NT2/D1 (cell line): ENCODE measurements around the gene LAMC2.

Experiments used
- DNase-seq: peaks from one replicate; pipeline ENCODE4 v3.0.0-alpha.2; 2011; ENCODE audit warnings: low read depth, low spot score
- H3K27me3 ChIP-seq: 2 replicates; pipeline ENCODE4 v1.6.0; 2011; ENCODE audit warnings: mild to moderate bottlenecking; ENCODE audit not compliant: insufficient read length, insufficient read depth
- H3K36me3 ChIP-seq: 2 replicates; pipeline ENCODE4 v1.6.1; 2011; ENCODE audit warnings: mild to moderate bottlenecking, low read length, mixed read lengths; ENCODE audit not compliant: insufficient read depth, insufficient read length
- H3K4me1 ChIP-seq: 2 replicates; pipeline ENCODE4 v1.5.1; 2011; ENCODE audit not compliant: insufficient read depth, insufficient read length
- H3K4me3 ChIP-seq: 2 replicates; pipeline ENCODE4 v1.5.1; 2011; ENCODE audit warnings: low read depth; ENCODE audit not compliant: insufficient read length
- H3K9ac ChIP-seq: 2 replicates; pipeline ENCODE4 v1.6.0; 2011; ENCODE audit warnings: low read depth; ENCODE audit not compliant: insufficient read length
- H3K9me3 ChIP-seq: 2 replicates; pipeline ENCODE4 v1.5.1; 2011; ENCODE audit warnings: mild to moderate bottlenecking, low read length; ENCODE audit not compliant: insufficient read depth
- SUZ12 ChIP-seq: IDR thresholded peaks from 2 replicates; pipeline ENCODE4 v1.6.1; 2011; ENCODE audit not compliant: insufficient read length, insufficient read depth; ENCODE audit errors: extremely low read depth
- YY1 ChIP-seq: IDR thresholded peaks from 2 replicates; pipeline ENCODE4 v1.6.1; 2011; ENCODE audit not compliant: insufficient read length, insufficient read depth
- ZNF274 ChIP-seq: IDR thresholded peaks from 2 replicates; pipeline ENCODE4 v1.6.1; 2011; ENCODE audit warnings: mild to moderate bottlenecking, low read depth, low read length

Gene LAMC2

DNA sequence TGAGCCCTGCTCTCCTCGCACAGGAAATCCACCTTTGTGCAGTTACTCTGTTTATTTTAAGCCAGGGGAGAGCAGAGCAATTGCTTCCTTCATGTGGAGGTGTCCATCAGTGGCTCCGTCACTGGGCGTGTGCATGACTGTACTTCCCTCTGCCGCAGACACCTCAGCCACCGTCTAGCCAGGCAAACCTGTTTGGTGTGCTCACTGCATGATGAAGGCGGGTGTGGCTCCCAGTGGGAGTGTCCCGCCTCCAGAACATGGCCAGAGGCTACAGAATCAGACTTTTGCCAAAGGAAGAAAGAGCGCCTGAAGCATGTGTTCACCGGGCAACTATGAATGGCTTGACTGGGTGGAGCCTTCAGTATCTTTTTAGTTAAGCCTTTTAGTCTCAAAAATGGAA, 26.1 kb upstream of the LAMC2 start:
- H3K4me1 ChIP-seq, result peaks cover 2% of the 10 kb centered on the region
- no peak for DNase-seq
- no peak overlapping the region for H3K9ac ChIP-seq

GRCh38 chr1:183161391-183161790, 24.7 kb upstream of the LAMC2 start:
- Histone ChIP-seq H3K36me3 (no peaks in the 10 kb centered on the region), H3K4me1 (peaks cover 2% of the 10 kb centered on the region), H3K27me3 (no peaks in the 10 kb centered on the region), H3K9me3 (no peaks in the 10 kb centered on the region), H3K9ac (no peak overlapping the region), H3K4me3 (no peak overlapping the region)
- no peak for DNase-seq
- no peak for TF ChIP-seq YY1
- no peak for TF ChIP-seq SUZ12
- no peak for TF ChIP-seq ZNF274

More for the DNA sequence above, 26.1 kb upstream of the LAMC2 start:
- H3K36me3 ChIP-seq, result no peaks in the 10 kb centered on the region
- TF ChIP-seq ZNF274 (no peak), SUZ12 (no peak), YY1 (no peak)
- no peaks in the 10 kb centered on the region for H3K9me3 ChIP-seq
- H3K4me3 ChIP-seq, result no peak overlapping the region
- H3K27me3 ChIP-seq, result no peaks in the 10 kb centered on the region

DNA sequence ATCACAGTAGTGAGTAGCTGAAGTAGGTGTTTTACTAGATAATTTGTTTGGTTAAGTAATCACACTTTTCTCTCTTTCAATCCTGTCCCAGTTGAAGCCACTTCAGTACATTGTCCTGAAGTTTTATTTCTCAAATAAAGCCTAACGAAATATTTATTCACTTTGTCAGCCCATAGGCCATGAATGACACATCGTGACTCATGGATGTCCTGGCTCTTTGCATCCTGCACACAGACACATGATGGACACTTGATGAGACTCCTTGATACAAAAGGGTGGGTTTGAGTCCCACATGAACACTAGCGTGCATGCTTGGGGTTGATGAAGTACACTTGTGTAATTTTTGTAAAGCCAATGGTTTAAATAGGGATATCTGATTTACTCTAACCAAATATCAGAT, 22.7 kb upstream of the LAMC2 start:
- no peak for DNase-seq
- Histone ChIP-seq H3K9ac (no peak overlapping the region), H3K4me1 (peaks cover 2% of the 10 kb centered on the region), H3K4me3 (no peak overlapping the region), H3K36me3 (no peaks in the 10 kb centered on the region), H3K27me3 (no peaks in the 10 kb centered on the region), H3K9me3 (no peaks in the 10 kb centered on the region)
- TF ChIP-seq SUZ12, result no peak
- no peak for TF ChIP-seq YY1
- no peak for TF ChIP-seq ZNF274

- Histone ChIP-seq H3K4me3 (no peak overlapping the region), H3K36me3 (no peaks in the 10 kb centered on the region), H3K27me3 (no peaks in the 10 kb centered on the region), H3K4me1 (peaks cover 2% of the 10 kb centered on the region), H3K9ac (no peak overlapping the region), H3K9me3 (no peaks in the 10 kb centered on the region)
- peak; percentile 89 for DNase-seq
- no peak for TF ChIP-seq YY1
- TF ChIP-seq SUZ12, result no peak
- TF ChIP-seq ZNF274, result no peak
Measured at GRCh38 chr1:183164340-183164739, 21.7 kb upstream of the LAMC2 start.

DNA sequence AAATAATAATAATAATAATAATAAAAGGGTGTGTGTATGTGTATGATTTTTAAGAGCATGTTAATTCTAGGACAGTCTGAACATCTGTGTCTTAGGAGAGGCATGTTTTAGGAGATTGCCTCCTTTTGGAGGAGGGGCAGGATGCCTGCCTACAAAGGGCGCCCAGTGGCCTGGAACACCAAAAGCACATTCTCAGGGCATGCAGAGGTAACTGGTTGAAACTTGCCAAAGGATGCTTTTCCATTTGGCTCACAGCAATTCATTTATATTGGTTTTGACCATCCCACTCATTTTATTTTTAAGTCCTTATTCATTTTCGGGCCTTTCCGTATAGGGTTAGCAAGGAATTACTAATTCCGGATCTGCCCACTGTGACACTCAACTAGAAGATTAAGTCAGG, 21.1 kb upstream of the LAMC2 start:
- no peaks in the 10 kb centered on the region for H3K36me3 ChIP-seq
- H3K9me3 ChIP-seq, result no peaks in the 10 kb centered on the region
- H3K9ac ChIP-seq, result no peak overlapping the region
- H3K4me3 ChIP-seq, result no peak overlapping the region
- no peak for TF ChIP-seq SUZ12
- TF ChIP-seq ZNF274, result no peak
- no peak for TF ChIP-seq YY1
- peaks cover under 1% of the 10 kb centered on the region for H3K4me1 ChIP-seq
- H3K27me3 ChIP-seq, result no peaks in the 10 kb centered on the region
- DNase-seq, result no peak

DNA sequence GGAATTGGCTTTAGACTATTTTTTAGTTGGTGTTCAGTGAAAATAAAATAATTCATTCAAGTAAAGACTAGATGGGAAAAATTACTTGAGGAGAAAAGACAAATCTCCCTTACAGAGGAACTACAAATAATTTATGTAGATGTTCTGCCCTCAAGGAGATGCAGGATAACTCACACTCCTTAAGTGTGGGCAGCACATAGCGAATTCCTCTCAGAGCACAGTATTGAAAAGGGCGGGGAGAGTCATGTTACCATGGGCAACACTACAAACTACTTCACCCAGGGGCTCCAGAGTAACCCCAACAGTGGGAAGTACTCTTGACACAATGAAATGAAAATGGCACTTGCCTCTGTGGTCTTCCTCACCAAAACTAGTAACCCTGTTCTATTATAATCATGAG, 20.6 kb upstream of the LAMC2 start:
- H3K27me3 ChIP-seq, result no peaks in the 10 kb centered on the region
- no peak for TF ChIP-seq YY1
- no peak for TF ChIP-seq ZNF274
- TF ChIP-seq SUZ12, result no peak
- H3K9me3 ChIP-seq, result no peaks in the 10 kb centered on the region
- H3K4me3 ChIP-seq, result no peak overlapping the region
- no peaks in the 10 kb centered on the region for H3K36me3 ChIP-seq
- H3K9ac ChIP-seq, result no peak overlapping the region
- peak; percentile 27 for DNase-seq
- no peaks in the 10 kb centered on the region for H3K4me1 ChIP-seq

GRCh38 chr1:183166454-183166853, 19.6 kb upstream of the LAMC2 start:
- TF ChIP-seq ZNF274, result no peak
- no peak for TF ChIP-seq SUZ12
- TF ChIP-seq YY1, result no peak

DNA sequence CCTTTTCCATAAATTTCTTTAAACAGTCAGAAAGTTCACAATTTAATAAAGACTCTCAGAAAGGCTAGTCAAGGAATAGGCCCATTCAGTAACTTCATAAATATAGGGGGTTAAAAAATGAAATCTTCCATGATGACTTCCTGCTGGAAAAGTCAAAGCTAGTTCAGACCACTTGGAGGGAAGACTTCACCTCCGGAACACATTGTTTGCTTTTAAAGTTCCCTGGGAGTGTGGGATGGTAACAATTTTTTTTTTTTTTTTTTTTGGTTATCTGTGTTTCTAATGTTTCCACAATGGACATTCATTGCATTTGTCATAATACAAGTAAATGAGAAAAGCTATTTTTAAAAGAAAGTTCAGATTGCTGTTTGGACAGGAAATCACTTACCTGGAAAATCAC, 18.4 kb upstream of the LAMC2 start:
- DNase-seq, result no peak
- H3K4me1 ChIP-seq, result no peaks in the 10 kb centered on the region
- no peak for TF ChIP-seq YY1
- no peak for TF ChIP-seq SUZ12
- TF ChIP-seq ZNF274, result no peak
- H3K27me3 ChIP-seq, result no peaks in the 10 kb centered on the region
- H3K36me3 ChIP-seq, result no peaks in the 10 kb centered on the region
- no peak overlapping the region for H3K9ac ChIP-seq
- no peaks in the 10 kb centered on the region for H3K9me3 ChIP-seq
- H3K4me3 ChIP-seq, result no peak overlapping the region

More at GRCh38 chr1:183166454-183166853, 19.6 kb upstream of the LAMC2 start:
- H3K27me3 ChIP-seq, result no peaks in the 10 kb centered on the region
- no peak for DNase-seq
- H3K9me3 ChIP-seq, result no peaks in the 10 kb centered on the region
- no peaks in the 10 kb centered on the region for H3K4me1 ChIP-seq
- H3K4me3 ChIP-seq, result no peak overlapping the region
- no peak overlapping the region for H3K9ac ChIP-seq
- H3K36me3 ChIP-seq, result no peaks in the 10 kb centered on the region
